ENCODE measurements around the gene ADGRA1. TPM values are rescaled to one million over a fixed set of nuclear protein-coding genes. Genes with fewer than 3 reads are reported as not detected.

The ADGRA1 gene
- polyA plus RNA-seq, 12 donors = 1.4 to 5.0 (median 2.6) TPM; not detected in 1

DNA sequence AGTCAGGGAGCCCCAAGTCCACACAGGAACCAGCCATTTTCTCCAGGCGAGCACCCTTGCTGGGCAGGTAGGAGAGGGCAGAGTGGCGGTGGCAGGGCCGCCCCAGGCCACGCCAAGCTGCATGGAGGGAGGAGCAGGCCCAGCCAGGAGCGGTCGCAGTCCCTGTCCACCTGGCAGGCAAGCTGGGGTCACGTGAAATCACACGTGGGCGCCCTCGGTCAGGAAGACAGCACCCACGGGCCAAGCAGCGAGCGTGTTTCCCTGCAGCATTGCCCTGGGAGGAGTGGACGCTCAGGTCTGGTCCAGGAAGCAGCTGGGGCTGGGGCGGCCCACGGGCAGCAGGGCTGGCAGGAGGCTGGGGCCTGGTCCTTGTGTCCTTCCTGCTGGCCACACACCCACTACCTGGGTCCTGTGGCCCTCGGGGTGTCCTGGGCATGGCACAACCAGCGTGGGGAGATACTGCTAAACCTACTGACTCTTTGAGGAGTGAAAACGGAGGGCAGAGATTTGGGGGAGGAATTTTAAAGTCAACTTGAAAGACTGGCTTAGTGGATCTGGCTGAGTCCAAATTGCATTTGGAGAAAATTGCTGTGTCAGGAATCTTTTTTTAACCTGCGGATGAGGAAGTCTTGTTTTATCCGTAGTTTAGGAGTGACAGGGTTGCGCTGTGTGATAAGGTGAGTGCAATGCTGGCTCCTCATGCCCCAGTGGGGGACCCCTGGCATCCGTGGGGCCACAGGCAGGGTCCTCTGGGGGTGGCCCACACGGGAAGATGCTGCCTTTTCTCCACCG lies 12.2 kb upstream of the ADGRA1 start:
- DNase-seq = no peak

DNA sequence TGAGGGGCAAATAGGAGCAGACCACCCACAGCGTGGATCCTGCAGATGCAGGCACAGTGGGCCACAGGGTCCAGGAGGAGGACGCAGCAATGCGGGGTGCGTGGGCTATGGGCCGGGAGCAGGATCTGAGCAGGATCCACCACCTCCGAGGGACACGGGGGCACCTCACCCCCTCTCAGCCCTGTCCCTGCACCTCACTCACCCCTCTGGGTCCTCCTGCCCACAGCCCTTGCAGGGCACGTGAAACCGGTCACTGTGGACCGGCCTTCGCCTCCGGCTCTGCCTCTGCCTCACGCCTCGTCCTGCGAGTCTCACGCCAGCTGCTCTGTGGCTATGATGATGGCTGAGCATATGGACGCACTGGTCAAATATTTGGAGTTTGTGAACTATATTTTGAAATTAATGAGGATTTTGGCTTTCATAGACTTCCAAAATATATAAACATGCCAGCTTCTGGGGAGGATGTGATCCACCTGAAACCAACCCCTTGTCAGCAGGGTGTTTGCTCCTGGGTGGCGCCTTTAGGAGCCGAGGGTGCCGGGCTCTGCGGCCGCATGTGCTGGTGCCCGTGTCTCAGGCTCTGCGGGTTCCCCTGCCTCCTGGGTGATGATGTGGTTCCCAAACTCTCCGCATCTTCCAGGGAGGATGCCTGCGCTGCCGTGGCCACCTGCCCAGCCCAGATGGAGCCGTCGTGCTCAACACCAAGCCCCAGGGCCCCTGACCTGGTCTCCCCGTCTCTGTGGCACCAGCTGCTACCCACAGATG lies 11.3 kb upstream of the ADGRA1 start:
- DNase-seq = no peak

DNA sequence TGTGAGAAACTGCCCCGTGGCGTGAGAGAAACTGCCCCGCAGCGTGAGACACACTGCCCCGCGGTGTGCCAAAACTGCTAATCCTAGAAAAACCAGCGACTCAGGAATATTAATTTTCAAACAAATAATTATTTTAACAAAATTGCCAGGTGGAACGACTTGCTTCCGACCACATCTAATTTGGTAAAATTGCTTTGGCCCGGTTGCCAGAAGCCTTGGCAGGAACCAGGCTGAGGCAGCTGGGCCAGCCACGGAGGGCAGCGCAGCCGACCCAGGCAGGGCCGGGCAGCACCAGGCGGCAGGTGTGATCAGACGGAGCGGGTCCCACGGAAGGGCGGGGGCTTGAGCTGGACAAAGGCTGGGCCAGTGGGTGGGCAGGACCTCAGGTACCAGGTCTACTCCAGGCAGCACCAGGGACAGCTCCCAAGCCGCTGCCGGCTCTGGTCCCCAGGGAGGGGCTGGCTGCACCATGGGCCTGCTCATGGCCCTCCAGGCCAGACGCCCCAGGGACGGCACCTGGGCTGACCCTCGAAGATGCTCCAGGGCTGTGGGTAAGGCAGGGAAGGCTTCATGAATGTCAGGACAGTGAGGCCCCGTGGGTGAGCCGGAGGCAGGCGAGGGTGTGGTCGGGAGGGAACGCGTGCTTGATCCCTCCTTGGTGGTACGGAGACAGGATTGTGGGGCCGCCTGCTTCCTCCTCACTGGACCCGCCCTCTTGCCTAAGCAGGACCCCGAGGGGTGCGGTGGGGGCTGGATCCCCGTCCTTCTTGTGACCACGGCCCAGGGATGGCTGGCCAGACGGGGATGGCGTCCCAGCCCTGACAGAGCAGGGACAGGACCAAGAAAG lies 7.7 kb upstream of the ADGRA1 start:
- no peak for DNase-seq

DNA sequence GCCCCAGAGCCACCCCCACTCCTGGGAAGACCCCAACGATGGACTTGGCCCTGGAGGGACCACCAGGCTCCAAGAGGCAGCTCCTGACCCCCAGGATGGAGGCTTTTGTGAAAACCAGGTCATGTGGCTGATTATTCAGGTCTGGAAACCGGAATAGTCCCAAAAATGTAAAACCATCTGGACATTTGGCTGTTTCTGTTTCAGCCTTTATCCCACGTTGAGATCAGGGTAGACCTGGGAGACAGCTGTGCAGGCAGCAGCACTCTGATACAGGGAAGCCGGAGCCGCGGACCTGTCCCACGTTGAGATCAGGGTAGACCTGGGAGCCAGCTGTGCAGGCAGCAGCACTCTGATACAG lies 7.1 kb upstream of the ADGRA1 start:
- no peak for DNase-seq

DNA sequence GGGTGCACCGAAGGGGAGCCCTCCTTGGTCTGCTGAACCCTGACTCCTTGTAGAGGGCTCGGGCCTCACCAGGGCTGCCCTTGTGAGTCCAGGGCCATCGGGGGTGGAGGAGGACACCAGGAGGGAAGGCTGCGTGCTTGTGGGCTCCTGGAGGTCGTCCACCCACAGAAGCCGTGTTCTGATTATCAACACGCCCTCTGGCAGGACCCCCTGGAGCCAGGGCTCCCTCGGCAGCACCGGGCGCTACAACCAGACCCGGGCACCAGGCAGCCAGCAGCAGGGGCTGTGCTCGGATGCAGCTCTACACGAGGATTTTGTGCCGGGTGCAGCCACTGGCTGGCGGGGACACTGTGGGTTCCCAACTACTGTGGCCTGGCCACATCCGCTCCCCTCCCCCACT lies 6.1 kb upstream of the ADGRA1 start:
- DNase-seq = no peak

DNA sequence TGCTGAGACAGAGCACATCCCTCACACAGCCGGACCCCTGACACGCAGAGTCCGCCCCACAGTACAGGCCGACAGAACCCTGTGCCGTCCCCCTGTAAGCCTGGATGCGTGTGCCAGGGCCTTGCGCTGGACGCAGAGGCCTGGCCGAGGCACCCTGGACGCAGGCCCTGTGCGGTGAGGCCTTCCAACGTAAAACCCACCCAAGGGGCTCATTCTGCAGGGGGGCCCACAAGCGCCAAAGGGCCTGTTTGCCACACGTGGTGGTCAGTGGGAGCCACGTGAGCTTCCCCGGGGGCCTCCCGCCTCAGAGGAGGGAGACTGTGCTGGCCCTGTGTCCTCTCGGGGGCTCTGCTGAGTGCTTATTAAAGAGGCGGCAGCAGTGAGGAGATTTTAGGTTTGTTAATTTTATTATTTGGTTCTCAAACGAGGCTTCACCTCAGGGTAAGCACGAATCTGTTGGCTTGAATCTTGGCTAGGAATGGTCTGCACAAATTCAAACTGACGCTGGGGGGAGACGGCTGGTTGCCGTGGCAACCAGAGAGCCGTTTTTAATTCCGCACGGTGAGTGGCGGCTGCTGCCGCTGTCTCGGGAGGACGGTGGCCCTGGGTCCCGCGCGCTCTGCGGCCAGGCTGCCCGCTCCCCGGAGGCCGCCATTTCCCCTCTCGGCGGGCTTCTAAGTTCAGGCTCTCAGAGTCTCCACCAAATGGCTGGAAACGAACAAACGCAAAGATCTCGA lies 4.9 kb upstream of the ADGRA1 start:
- no peak for DNase-seq

DNA sequence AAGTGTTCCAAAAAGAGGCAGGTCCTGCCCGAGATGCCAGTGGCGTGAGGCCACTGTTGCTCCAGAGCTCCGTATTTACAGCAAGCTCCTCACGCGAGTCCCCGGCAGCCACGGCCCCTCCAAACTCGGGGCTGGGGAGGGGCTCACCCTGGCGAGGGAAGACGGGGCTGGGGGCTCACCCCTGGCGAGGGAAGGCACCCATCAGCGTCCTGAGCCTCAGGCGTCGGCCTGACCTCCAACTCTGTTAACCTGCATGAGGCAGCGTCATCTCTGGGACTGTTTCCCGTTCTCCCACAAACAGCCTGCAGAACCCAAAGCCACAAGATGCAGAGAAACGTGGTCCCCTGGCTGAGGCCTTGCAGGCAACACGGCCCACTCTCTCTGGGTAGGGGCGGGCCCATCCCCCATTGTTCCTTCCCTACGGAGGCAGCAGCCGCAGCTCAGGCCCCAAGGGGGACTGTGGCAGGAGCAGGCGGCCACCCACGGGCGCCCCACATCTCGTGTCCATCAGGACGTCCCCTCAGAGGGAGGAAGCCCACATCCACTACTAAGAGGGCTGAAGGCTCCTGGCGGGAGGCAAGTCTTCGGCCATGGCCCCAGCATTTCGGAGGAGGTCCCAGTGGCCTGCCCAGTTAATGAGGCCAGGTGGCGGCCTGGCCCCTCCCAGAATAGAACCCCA lies 4.2 kb upstream of the ADGRA1 start:
- DNase-seq = no peak

DNA sequence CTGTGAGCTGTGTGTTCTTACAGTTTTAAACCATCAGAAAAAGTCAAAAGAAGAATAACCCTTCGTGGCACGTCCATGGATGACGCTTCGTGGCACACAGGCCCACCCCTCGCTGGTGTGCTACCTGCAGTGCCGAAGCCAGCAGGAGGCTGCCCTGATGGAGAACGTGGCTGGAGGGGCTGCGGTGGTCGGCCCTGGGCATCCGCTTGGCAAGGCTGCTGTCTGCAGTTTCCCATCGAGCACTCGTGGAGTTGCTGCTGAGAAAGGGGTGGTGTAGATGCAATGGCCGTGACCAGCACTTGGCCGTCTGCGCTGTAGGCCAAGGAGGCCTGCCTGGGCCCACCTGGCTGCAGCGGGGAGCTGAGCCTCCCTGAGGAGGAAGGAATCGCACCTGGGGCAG lies 3.2 kb upstream of the ADGRA1 start:
- no peak for DNase-seq

DNA sequence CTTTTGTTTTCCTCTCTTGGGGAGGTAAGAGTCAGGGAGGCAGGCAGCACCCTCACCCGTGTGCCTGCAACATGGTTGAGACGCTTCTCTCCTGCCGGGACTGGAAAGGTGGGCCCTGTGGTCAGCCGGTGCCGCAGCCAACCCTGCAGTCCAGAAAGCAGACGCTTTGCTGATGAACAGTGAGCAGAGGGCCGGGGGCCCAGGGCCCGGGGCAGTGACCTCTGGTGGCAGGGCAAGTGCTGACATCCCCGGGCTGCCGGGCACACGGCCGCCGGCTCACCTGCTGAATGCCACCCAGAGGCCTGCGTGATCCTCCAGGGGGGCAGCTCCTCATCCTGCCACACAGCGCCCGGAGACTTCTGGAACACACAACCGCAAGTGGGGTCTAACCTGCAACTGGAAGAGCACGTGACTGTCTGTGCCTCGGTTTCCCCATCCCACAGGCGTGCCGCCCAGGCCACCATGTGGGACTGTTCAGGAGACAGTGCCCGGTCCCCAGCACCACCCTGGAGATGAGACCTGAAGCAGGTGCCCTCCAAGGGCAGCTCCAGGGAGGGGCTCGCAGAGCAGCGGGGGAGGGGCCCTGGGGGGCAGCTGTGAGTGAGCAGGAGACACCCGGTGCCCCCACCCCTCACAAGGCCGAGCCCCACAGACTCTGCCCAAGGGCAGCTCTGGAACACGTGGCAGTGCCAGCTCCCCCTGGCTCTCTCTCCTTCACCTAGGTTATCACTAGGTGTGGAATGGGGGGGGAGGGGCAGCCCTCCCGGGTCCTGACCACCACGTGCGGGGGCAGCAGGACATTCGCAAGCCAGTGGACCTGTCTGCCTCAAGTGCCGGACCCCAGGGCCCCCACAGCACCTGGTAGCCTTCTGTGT lies 2.2 kb upstream of the ADGRA1 start:
- no peak for DNase-seq

DNA sequence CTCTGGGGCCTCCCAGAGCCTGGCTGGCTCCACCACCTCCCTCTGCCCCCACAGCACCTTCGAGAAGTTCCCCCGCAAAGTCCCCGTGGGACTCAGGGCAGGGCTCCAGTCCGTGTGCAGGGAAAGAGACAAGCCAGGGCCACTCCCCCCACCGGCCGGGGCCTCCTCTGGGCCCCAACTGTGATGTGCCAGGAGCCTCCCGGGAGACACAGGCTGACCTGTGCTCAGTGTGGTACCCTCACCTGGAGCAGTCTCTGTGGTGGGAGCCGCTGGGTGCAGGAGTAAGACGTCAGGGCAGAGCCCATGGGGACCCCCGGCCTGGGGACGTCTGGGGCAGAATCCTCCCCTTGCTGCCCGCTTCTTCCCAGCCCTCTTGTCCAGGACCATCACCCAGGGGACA lies 1.5 kb upstream of the ADGRA1 start:
- DNase-seq = no peak

DNA sequence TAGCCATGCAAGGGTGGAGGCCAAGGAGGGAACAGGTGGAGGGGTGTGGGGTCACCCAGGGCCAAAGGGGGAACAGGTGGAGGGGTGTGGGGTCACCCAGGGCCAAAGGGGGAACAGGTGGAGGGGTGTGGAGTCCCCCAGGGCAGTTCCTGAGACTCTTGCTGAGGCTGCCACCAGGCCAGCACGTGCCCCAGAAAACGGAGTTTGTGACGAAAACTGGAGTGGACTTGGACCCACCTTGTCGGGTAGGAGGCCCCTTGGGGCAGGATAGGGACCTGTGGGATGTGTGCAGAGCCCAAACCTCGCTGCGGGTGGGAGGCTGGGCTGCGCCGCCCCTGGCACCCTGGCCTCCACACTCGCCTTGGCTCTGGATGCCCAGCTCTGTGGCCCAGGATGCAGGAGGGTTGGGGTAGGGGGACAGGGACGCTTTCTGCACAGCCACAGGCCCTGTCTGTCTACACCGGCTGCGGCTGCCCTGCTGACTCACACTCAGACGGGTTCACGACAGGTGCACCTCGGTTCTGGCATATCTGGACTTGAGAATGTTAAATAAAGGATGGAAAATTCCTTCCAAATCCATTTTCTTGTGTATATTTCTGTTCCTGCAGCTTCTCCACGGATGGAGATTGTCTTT lies 562 bp upstream of the ADGRA1 start:
- no peak for DNase-seq

DNA sequence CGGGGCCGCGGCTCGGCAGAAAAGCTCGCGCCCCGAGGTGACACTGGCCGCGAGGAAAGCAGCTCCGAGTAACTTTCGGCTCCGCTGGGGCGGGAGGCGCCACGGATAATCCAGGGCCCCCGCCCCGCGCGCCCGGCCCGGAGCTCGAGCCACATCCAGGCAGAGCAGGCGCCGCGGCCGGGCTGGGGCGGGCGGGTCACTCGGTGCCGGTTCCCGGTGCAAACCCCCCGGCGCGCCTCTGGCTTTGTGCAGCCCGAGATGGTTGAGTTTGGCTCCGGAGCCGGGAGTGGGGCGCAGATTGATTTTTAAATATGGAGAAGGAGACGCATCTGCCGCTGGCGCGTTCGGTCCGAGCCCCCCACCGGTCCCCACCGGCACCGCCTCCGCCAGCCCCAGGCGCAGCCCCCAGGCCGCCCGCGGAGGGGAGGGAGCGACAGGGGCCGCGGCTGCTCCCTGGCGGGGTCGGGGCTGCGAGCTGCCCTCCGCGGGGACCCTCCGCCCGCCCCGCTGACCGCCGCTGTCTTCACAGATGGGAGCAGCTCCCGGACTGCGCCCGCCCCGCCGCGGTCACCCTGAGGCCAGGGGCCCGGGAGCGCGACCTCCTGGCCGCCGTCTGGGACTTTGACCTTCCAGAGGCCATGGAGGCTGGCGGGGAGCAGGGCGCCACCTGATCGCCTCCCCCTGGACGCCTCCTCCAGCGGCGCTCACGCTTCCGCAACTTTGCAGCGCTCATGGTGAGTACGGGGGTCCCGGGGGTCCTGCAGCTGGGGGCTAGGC lies 643 bp downstream of the ADGRA1 start:
- DNase-seq = no peak

DNA sequence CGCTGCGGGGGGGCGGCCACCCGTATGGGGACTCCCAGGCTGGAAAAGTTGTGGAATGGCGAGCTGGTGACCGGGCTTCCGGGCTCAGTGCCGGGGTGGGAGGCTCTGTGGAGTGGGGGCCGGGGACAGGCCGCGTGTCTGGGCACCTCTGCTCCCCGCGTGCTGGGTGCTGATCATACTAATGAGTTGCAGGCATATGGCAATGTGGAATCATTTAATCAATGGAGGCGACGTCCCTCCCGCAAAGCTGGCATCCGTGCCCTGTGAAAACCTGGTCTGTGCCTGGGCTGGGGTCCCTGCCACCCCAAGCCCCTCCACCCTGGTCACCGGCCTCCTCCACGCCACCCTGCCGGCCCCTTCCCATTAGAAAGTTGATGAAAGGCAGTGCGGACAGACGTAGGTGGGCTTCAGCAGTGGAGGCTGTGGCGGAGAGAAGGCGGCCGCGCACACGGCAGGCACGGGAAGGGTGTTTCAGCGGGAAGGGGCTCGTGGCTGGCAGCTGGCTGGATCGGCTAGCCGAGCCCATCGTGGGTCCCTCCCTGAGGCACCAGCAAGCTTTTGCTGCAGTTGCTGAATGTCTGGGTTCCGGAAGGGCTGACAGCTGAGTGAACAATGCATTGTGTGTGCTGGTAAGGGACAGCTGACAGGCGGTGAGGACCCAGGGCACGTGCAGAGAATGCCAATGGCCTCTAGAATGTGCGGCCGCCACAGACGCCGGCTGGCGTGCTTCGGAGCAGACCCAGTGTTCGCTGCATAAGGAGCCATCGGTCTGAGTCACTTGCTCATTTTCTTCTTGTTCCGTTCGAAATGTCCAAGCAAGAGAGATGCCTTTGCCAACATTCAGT lies 1.5 kb downstream of the ADGRA1 start:
- no peak for DNase-seq

DNA sequence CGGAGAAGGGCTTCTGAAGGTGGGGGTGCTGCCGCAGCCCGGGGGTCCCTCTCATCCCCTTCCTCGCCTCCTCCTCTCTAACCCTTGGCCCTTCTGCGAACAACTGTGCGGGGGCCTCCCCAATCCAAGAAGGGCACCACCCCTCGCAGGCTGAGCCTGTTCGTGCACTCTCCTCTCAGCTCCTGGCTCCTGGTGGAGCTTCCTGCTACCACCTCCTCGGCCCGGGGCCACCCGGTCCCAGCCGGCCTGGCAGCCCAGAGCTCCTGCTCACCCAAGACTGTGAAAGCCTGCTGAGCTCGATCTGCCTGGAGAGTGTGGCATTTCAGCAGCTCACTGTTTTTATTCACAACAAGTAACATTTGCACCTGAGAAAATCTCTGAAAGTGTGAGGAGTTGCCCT lies 2.4 kb downstream of the ADGRA1 start:
- no peak for DNase-seq

DNA sequence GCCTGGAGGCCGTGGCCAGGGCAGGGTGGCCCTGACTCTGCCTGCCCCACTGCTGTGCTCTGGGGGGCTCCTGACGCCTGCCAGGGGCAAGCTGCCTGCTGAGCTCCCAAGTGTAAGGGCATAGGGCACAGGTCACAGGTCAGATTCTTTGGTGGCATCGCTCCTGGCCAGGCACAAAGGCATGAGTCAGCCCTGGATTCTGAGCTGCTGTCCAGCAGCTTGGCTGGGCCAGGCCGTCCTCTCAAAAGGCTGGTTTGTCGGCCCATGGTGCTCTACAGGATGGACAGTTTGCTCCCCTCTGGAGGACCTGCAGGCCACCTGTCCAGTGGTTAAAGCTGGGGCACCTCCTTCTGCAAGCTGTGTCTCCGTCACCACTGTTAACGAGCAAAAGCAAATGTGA lies 2.9 kb downstream of the ADGRA1 start:
- no peak for DNase-seq

DNA sequence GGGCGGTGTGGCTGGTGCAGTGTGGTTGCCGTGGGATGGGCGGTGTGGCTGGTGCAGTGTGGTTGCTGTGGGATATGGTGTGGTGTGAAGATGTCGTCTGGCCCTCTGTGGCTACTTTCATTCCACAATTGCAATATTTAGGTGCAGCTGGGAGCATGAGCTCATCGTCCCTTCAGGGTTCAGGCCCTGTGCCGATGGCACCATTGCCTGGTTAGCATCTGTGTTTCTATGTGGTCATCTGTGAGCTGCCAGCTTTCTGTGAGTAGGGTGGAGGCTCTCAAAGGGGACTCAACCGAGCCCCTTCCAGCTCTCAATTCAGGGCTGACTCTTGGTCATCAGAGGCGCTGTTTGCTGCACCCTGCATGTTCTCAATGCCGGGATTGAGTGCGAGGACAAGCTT lies 3.6 kb downstream of the ADGRA1 start:
- no peak for DNase-seq

DNA sequence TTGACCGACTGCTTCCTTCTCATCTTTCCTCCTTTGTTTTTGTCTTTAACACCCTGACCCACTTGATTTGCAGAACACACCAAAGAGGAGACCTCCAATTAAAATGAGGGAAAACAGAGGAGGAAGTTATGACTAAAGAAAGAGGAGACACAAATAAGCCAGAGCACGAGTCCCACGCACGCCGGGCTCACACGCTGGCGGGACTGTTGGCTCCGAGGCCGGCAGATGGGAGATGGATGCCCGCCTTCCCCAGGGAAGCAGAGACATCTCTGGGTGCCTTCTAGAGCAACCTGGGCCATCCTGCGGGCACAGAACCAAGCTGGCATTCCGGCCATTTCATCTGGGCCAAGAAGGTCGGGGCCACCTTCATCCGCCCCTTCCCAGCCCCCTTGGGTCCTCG lies 5.6 kb downstream of the ADGRA1 start:
- no peak for DNase-seq

DNA sequence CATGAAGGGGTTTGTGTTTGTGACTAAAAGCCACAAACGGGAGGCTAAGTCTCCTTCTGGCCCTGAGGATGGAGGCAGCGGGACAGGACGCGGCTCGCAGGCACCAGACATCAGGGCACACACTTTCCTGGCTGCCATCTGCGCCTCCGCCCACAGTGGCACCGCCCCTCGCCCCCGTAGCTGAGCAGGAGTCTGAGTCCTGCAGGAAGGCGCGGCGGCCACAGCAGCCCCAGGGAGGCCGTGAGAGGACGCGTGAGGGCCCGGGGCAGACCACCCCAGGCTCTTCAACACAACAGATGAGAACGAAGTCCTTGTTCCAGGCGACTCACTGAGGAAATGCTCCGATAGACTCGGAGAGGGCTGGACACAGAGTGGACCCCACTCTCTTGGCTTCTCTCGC lies 6.6 kb downstream of the ADGRA1 start:
- no peak for DNase-seq

Data from muscle of arm (tissue), 12 donors.